ENCODE results near the gene ZGPAT. TPM values are rescaled to one million over a fixed set of nuclear protein-coding genes. Genes with fewer than 3 reads are reported as not detected.

Gene ZGPAT
- total RNA-seq, 1 donor from 2014 or later: 50.4 TPM

GRCh38 chr20:63732118-63733095 lies 24.6 kb downstream of the ZGPAT start:
- intact Hi-C loops (cut with micrococcal nuclease): loop anchor here (5.0 kb wide), 3 partner anchors 65 to 225 kb away; partner anchors contain the start of gene UCKL1

DNA sequence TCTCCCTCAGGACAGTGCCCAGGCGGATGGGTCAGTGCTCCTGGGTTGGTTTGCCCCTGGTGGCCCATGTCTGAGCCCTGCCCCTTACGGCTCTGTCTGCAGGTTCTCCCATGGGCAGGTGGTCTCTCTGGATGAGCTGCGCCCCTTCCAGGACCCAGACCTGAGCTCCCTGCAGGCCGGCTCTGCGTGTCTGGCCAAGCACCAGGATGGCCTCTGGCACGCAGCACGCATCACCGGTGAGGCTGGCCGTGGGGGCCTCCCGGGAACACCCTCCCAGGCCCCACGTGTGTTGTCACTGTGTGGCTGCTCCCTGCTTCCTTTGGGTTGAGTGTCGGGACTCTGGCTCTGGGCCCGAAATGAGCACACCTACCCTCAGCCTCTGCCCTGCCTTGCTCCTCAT lies 25.3 kb downstream of the ZGPAT start:
- intact Hi-C loops (cut with micrococcal nuclease): loop anchor here (5.0 kb wide), 3 partner anchors 64 to 224 kb away; partner anchors contain the start of gene UCKL1

DNA sequence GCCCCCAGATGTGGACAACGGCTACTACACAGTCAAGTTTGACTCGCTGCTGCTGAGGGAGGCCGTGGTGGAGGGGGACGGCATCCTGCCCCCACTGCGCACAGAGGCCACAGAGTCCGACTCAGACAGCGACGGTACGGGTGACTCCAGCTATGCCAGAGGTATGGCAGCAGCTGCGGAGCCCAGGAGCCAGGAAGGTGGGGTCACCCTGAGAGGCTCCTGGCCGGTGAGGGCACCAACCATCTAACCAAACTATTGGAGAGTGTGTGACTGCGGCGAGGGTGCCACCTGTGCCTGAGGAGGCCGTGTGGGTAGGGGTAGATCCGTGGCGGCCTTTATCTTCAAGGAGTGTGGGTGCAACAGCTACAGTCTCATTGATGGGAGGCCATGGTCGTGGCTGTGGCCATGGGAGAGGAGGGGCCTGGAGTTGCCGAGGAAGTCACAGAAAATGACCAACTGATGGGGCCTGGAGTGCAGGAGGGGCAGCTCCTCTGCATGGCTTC lies 25.8 kb downstream of the ZGPAT start:
- intact Hi-C loops (cut with micrococcal nuclease): loop anchor here (5.0 kb wide), 3 partner anchors 64 to 224 kb away; partner anchors contain the start of gene UCKL1

DNA sequence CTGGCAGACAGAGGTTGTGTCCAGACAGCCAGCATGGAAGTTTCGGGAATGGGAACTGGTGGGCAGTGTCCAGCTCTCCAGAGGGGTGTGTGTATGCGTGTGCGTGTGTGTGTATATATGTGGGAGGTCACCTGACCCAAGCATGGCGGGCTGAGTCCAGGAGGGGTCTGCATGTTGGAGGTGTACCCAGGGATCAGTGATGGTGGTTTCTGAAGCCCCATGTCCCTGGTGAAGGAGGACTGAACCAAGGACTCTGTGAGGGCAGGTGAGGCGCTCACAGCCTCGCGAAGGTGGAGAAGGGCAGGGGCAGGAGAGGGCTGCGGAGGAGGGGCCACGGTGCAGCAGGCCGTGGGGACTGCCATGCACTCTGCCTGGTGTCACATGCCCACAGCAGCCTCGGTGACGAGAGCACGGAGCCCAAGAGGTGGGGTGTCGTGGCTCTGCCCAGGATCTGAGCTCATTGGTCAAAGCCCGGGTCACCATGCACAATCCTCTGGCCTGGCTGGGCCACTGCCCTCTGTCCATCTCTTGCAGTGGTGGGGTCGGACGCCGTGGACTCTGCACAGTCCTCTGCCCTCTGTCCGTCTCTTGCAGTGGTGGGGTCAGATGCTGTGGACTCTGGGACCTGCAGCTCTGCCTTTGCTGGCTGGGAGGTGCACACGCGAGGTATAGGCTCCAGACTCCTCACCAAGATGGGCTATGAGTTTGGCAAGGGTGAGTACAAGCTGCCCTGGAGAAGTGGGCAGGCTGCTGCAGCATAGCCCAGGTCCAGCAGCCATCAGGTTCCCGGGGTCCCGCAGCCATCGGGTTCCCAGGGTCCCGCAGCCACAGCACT lies 26.5 kb downstream of the ZGPAT start:
- intact Hi-C loops (cut with micrococcal nuclease): loop anchor here (5.0 kb wide), 3 partner anchors 63 to 223 kb away; partner anchors contain the start of gene UCKL1

DNA sequence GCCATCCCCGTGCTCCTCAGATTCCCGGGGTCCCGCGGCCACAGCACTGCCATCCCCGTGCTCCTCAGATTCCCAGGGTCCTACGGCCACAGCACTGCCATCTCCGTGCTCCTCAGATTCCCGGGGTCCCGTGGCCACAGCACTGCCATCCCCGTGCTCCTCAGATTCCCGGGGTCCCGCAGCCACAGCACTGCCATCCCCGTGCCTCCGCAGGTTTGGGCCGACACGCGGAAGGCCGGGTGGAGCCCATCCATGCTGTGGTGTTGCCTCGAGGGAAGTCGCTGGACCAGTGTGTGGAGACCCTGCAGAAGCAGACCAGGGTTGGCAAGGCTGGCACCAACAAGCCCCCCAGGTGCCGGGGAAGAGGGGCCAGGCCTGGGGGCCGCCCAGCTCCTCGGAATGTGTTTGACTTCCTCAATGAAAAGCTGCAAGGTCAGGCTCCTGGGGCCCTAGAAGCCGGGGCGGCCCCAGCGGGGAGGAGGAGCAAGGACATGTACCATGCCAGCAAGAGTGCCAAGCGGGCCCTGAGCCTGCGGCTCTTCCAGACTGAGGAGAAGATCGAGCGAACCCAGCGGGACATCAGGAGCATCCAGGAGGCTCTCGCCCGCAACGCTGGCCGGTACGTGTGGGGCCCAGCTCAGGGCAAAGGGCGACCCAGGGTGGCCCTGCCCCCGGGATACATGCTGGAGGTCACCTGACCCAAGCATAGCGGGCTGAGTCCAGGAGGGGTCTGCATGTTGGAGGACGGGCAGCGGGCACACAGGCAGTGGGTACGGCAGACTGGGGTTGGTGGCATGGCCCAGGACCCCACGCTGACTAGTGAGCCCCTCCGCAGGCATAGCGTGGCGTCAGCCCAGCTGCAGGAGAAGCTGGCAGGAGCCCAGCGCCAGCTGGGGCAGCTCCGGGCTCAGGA lies 27.4 kb downstream of the ZGPAT start:
- intact Hi-C loops (cut with micrococcal nuclease): loop anchor here (5.0 kb wide), 3 partner anchors 62 to 222 kb away; partner anchors contain the start of gene UCKL1

DNA sequence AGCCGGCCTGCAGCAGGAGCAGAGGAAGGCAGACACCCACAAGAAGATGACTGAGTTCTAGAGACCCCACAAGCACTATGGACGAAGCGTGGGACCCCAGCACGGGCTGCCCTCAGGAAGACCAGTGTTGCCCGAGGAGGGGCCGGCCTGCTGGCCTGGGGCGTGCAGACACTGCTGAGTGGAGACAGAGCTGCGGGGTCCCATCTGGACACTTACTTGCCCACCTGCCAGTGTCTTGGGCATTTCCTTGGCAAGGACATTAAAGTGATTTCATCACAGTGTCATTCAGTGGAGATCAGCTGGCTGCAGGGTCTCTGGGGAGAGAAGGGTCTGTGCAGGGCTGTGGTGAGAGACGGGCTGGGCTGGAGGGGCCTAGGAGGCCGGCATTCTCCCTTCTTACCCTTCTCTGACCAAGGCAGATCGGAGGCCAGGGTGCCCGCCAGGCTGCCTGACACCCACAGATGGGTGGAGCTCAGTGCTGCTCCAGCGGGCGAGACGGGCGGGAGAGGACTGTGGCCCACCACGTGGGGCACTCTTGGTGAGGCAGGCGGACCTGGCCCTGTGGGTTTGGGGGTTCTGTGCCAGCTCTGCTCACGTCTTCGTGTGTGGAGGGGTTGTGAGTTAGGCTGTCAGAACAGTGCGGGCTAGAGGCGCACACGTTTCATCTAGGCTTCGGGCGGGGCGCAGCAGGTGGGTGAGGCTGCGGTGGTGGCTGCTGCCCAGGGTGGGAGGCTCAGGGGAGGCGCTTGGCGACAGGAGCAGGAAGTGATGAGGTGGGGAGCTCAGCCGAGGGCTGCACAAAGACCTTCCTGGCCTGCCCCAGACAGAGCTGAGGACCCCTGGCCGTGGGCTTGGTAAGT lies 28.2 kb downstream of the ZGPAT start, which contains the start of gene LIME1:
TSS of gene LIME1 (plus strand) at position 806 of the 860 bp plus-strand sequence. CDS start 886 bp downstream, outside the sequence.
- intact Hi-C loops (cut with micrococcal nuclease): loop anchor here (2.0 kb wide), 1 partner anchor 129 kb away; the partner anchor contains the start of gene TPD52L2

GRCh38 chr20:63736893-63737694 lies 29.3 kb downstream of the ZGPAT start:
- intact Hi-C loops (cut with micrococcal nuclease): loop anchor here (2.0 kb wide), 1 partner anchor 128 kb away; the partner anchor contains the start of gene TPD52L2

DNA sequence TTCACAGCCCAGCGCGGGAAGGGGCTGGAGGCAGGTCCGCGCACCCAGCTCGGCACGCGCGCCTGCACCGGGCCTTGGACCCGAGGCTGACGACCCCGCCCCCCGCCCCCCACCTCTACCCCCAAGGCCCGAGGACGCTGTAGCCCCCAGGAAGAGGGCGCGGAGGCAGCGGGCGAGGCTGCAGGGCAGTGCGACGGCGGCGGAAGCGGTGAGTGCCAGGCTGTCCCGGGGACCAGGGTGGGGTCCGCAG lies 29.8 kb downstream of the ZGPAT start:
- intact Hi-C loops (cut with micrococcal nuclease): loop anchor here (2.0 kb wide), 1 partner anchor 127 kb away; the partner anchor contains the start of gene TPD52L2

- intact Hi-C loops (cut with micrococcal nuclease): loop anchor here (2.0 kb wide), 1 partner anchor 127 kb away; the partner anchor contains the start of gene TPD52L2
These were observed 30.3 kb downstream of the ZGPAT start for GRCh38 chr20:63737945-63738686.

- intact Hi-C loops (cut with micrococcal nuclease): no loop called here
These were observed 30.9 kb downstream of the ZGPAT start for GRCh38 chr20:63738687-63739129.

GRCh38 chr20:63739130-63740069 lies 31.6 kb downstream of the ZGPAT start, which contains the start of gene SLC2A4RG:
SLC2A4RG (plus strand) TSS chr20:63739776; CDS start chr20:63739913, 137 bp downstream.
- intact Hi-C loops (cut with micrococcal nuclease): loop anchor here (1.0 kb wide), 2 partner anchors 12 to 32 kb away; partner anchors contain the start of gene ARFRP1

- intact Hi-C loops (cut with micrococcal nuclease): loop anchor here (1.0 kb wide), 2 partner anchors 11 to 33 kb away; partner anchors contain the start of gene ARFRP1
These were observed 32.3 kb downstream of the ZGPAT start for GRCh38 chr20:63740070-63740626.

GRCh38 chr20:63740627-63741353 lies 33.0 kb downstream of the ZGPAT start:
- intact Hi-C loops (cut with micrococcal nuclease): loop anchor here (1.0 kb wide), 2 partner anchors 11 to 33 kb away; partner anchors contain the start of gene ARFRP1

DNA sequence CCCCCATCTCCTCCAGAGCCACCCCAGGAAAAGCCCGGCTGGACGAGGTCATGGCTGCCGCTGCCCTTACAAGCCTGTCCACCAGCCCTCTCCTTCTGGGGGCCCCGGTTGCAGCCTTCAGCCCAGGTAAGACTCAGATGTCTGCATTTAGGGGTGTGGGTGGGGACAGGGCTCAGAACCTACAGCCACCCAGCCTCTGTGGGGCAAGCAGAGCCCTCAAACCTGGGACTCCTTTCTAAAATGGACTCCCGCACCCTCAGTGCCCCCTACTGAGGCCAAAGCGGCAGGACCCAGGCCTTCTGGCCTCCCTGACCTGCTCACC lies 33.5 kb downstream of the ZGPAT start:
- intact Hi-C loops (cut with micrococcal nuclease): no loop called here
